ENCODE results near the gene GATAD2A.

Gene GATAD2A

DNA sequence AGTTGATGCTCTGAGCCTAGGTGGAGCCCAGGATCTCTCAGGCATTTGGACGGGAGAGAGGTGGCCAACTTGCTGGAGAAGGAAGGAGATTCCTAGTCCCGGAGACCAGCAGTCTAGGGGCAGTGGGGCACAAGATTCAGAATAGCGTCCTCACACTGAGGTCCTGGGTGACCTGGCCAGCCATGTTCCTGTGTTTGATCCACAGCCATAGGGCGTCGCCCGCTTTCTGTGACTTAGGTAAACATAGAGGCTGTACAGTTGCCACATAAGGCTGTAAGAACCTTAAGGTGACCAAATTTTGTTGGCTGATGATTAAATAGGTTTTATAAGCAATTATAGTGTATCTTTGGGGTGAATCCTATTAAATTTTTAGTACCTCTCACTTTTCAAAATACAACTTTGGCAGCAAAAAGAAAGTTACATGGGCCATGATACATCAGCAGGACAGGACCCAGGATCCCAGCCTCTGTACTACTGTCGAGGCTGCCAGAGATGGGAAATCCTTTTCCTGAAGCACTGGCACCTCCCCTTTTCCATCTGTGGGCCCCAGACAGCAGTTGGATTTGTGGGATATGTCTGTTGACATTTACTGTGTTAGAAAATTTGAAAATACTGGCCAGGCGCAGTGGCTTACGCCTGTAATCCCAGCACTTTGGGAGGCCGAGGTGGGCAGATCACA, 72.4 kb downstream of the GATAD2A start:
- no peak for DNase-seq (ENCODE audit: low read depth)
- no peak overlapping the region for H3K4me3 ChIP-seq (ENCODE audit: low read depth, low read length)
- TF ChIP-seq, protein P1, sequence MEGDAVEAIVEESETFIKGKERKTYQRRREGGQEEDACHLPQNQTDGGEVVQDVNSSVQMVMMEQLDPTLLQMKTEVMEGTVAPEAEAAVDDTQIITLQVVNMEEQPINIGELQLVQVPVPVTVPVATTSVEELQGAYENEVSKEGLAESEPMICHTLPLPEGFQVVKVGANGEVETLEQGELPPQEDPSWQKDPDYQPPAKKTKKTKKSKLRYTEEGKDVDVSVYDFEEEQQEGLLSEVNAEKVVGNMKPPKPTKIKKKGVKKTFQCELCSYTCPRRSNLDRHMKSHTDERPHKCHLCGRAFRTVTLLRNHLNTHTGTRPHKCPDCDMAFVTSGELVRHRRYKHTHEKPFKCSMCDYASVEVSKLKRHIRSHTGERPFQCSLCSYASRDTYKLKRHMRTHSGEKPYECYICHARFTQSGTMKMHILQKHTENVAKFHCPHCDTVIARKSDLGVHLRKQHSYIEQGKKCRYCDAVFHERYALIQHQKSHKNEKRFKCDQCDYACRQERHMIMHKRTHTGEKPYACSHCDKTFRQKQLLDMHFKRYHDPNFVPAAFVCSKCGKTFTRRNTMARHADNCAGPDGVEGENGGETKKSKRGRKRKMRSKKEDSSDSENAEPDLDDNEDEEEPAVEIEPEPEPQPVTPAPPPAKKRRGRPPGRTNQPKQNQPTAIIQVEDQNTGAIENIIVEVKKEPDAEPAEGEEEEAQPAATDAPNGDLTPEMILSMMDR (IDR thresholded peaks at IDR 0.05; ENCODE audit: low read depth, low read length, missing control alignments) = no peak

DNA sequence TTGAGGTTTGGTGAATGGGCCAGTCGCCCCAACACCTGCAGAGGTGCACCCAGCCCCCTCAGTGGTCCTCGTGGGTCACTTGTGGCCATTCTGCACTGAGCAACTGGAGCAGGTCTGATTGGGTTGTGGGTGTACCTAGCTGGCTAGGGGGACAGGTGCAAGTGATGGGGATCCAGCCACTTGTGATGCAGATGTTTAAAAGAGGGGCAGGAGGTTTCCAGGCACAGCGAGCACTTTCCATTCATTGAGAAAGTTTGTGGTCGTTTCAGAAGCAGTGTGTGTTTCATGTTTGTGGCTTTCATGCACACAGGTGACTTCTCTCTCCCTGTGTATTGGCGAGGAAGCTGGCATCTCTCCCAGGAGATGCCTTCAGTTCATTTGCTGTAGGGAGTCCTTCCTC, 75.2 kb downstream of the GATAD2A start:
- no peak overlapping the region for H3K4me3 ChIP-seq (ENCODE audit: low read depth, low read length)
- TF ChIP-seq, protein P1 (IDR thresholded peaks at IDR 0.05; ENCODE audit: low read depth, low read length, missing control alignments) = no peak
- DNase-seq (ENCODE audit: low read depth) = no peak

DNA sequence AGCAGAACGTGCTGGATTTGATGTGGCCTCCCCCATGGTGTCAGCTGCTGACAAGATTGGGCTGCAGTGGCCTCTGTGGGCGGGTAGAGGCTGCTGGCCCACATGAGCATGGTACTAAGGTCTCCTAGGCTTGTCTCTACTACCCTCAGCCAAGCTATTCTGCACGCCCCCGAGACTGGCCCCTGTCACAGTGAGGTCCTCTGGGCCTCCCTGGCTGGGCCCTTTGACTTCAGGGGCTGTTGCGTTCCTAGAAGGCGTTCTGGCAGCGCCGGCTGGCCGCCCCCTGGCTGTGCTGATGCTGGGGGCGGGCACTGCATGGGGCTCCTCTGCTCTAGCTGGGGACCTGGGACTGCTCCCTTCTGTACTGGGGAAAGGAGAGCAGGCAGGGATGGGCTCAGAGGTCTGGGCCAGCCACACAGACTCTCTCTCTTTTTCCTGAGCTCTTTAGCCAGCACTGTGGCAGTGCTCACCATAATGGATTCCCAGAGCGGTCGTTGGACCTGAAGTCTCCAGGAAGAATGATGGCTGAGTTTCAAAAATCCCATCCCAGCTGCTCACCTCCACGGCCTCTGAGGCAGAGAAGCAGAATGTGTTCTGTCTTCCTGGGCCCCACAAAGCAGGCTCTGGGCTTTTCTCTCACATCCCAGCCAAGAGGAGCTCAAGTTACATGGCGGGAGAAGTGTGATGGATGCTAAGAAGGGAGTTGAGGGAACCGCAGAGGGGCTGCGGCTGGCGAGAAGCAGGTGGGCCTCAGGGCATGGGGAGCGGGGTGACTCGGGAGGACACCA, 77.5 kb downstream of the GATAD2A start:
- H3K4me3 ChIP-seq (ENCODE audit: low read depth, low read length) = no peak overlapping the region
- TF ChIP-seq, protein P1 (IDR thresholded peaks at IDR 0.05; ENCODE audit: low read depth, low read length, missing control alignments) = no peak

DNA sequence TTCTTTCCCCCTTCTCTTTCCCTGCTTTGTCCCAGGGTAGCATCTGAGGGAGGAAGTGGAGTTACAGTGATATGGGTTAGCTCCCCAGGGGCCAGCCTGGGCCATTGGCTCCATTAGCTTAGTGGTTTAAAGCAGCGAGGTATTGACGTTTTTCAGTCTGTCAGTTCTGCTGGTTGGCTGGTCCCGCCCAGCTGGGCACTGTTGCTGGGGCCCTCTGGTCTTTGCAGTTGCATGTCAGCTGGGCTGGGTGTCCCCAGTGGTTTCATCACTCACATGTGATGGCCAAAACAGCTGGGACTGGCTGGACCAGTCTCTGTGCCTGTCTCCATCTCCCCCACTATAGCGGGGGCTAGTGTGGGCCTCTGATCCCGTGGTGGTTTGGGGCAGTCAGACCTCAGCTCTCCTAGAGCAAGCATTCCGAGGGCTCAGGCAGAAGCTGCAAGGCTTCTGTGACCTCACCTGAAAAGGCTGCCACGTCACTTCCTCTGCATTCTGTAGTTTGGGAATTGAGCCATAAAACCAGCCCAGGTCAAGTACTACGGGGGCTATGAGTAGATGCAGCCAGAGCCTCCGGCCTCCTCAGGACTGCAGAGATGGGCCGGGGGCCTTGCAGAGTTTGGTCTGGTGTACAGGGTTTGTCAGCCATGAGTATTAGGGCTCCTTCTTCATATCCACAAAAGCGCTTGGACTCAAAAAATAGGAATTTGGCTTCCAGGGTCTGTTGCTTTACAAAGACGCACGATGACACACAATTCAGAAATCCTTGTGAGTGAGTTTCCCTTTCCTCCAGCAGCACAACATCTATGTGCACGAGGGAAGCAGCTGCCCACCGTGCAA, 79.9 kb downstream of the GATAD2A start:
- TF ChIP-seq, protein P1 (IDR thresholded peaks at IDR 0.05; ENCODE audit: low read depth, low read length, missing control alignments) = no peak
- no peak overlapping the region for H3K4me3 ChIP-seq (ENCODE audit: low read depth, low read length)
- no peak for DNase-seq (ENCODE audit: low read depth)

More for the DNA sequence above, 77.5 kb downstream of the GATAD2A start:
- DNase-seq (ENCODE audit: low read depth) = no peak

DNA sequence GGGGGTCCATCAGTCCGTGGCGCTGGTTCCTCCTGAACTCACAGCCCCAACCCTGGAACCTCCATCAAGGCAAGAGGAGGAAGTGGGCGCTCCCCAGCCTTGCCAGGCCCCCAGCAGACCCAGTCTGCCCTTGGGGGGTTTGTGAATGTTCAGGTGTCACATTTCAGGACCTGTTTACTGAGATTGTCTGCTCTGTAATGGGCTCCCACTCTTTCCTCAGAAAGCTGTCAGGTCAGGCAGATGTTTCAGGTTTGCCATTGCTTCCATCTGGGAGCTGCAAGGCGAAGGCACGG, 80.5 kb downstream of the GATAD2A start:
- TF ChIP-seq, protein P1 (IDR thresholded peaks at IDR 0.05; ENCODE audit: low read depth, low read length, missing control alignments) = no peak
- no peak for DNase-seq (ENCODE audit: low read depth)
- H3K4me3 ChIP-seq (ENCODE audit: low read depth, low read length) = no peak overlapping the region

DNA sequence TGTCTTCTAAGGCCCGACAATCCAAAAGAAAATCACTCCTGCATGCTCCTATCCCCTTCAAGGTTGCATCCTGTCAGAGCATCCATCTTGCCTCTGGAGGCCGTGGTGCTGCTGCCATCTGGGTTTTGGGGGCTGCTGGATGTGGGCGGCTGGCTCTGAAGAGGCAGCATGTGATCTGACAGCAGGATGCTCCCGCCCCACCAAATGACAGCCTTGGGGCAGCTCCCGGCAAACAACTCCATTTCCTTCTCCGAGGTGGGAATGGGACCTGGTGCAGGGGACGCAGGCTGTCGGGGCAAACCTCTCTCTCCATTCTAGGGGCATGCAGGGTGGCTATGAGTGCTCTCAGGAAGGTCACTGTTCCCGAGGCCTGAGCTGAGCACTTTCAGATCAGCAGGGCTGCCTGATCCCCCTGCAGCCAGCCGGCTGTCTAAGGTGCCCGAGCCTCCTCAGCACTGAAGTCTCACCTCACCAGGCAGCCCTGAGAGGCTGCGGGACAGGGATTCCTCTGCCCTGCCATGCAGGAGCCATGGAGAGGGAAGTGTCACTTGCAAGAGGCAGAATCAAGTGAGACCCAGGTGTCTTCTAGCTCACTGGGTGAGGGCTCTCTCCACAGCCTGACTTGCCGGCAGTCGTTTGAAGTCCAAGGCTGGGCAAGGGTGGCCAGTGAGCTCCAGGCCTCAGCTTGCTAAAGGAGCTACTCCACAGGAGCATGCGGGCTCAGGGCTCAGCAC, 81.0 kb downstream of the GATAD2A start:
- H3K4me3 ChIP-seq (ENCODE audit: low read depth, low read length) = no peak overlapping the region
- no peak for DNase-seq (ENCODE audit: low read depth)
- TF ChIP-seq, protein P1 (IDR thresholded peaks at IDR 0.05; ENCODE audit: low read depth, low read length, missing control alignments) = no peak
